ENCODE results near the gene HERC4.

DNA sequence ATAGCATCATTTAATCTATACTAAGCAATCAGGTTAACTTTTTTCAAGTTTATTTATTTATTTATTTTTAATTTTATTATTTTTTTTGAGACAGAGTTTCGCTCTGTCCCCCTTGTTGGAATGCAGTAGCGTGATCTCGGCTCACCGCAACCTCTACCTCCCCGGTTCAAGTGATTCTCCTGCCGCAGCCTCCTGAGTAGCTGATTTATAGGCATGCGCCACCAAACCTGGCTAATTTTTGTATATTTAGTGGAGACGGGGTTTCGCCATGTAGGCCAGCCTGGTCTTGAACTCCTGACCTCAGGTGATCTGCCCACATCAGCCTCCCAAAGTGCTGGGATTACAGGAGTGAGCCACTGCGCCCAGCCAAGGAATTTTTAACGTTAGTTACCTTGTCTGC lies 33.6 kb upstream of the HERC4 start:
- TF ChIP-seq, protein P1, sequence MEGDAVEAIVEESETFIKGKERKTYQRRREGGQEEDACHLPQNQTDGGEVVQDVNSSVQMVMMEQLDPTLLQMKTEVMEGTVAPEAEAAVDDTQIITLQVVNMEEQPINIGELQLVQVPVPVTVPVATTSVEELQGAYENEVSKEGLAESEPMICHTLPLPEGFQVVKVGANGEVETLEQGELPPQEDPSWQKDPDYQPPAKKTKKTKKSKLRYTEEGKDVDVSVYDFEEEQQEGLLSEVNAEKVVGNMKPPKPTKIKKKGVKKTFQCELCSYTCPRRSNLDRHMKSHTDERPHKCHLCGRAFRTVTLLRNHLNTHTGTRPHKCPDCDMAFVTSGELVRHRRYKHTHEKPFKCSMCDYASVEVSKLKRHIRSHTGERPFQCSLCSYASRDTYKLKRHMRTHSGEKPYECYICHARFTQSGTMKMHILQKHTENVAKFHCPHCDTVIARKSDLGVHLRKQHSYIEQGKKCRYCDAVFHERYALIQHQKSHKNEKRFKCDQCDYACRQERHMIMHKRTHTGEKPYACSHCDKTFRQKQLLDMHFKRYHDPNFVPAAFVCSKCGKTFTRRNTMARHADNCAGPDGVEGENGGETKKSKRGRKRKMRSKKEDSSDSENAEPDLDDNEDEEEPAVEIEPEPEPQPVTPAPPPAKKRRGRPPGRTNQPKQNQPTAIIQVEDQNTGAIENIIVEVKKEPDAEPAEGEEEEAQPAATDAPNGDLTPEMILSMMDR (IDR thresholded peaks at IDR 0.05), result no peak
- no peak for TF ChIP-seq POLR2A (IDR thresholded peaks at IDR 0.05)

Data from adrenal gland (tissue), 5 donors.